HG03095 (cell line): ENCODE data around the gene OR12D3.
"Not testable (repeated sequence)": the region's sequence is repeated elsewhere in the genome, so short reads cannot be mapped to it uniquely, and the experiment has no call there.

Experiments used
- ATAC-seq: cut with Tn5 transposase; IDR thresholded peaks from one replicate; pipeline ENCODE4 v1.9.1; 2021; ENCODE audit warnings: moderate library complexity; ENCODE audit not compliant: unreplicated experiment

The OR12D3 gene, protein sequence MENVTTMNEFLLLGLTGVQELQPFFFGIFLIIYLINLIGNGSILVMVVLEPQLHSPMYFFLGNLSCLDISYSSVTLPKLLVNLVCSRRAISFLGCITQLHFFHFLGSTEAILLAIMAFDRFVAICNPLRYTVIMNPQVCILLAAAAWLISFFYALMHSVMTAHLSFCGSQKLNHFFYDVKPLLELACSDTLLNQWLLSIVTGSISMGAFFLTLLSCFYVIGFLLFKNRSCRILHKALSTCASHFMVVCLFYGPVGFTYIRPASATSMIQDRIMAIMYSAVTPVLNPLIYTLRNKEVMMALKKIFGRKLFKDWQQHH

GRCh38 chr6:29375191-29375590, at the start of gene OR12D3:
TSS of gene OR12D3 (minus strand) at chr6:29375291. CDS start at chr6:29375287, 4 bp downstream.
- ATAC-seq = no peak

- ATAC-seq = no peak
Measured at GRCh38 chr6:29424575-29424974, 49.5 kb upstream of the OR12D3 start.

GRCh38 chr6:29424168-29424567, 49.1 kb upstream of the OR12D3 start:
- no peak for ATAC-seq

DNA sequence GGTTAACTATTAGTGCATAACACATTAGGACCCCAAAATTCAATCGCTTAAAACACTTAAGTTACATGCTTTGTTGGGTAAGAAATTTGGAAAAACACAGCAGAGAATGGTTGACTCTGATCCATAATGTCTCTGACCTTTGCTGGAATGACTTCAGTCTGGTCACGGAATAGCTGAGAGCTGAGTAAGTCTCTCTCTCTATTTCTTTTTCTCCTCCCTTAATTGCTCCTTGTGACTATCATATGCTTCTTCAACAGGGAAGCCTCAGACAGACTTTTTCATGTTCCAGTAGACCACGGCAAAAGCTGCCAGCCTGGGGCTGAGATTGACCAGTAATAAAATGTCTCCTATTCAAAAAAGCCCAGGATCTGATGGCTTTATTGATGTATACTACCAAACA, 44.4 kb upstream of the OR12D3 start:
- no peak for ATAC-seq

GRCh38 chr6:29414588-29414987, 39.5 kb upstream of the OR12D3 start, which contains the start of gene OR12D1:
TSS of gene OR12D1 (plus strand) at chr6:29414928.
- no peak for ATAC-seq

DNA sequence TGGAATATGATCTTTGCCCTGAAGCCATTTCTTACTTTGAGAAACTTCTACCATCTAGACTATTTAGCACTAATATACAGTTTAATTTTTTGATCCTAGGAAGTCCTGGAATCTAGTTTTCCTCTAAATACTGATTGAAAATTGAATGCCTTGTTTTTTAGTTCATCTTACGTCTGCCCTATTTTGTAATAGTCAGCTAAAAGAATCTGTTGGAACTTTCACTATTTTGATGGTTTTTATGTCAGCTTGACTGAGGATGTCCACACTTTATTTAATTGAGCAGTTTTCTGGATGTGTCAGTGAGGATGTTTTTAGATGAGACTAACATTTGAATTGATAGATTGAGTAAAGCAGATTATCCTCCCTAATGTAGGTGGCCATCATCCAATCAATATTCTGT, 28.7 kb upstream of the OR12D3 start:
- ATAC-seq = no peak

- ATAC-seq = no peak
Measured at GRCh38 chr6:29399525-29399924, 24.4 kb upstream of the OR12D3 start.

DNA sequence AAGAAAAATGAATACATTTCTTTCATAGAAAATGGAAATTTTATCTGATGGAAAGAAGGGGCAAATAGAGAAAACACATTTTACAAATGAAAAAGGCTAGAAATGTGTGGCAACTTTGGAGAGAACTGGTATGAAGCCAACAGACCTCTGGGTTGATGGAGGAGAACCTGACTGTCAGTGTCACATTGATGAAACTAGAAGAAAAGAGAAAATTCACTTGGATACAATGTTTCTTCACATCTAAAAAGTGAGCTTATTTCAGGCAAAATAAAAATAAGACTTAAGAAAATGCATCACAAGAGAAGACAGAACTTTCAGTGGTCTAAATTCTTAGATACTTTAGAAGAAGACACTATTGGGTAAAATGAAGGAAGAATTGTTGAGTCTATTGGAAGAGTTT, 20.2 kb upstream of the OR12D3 start, which contains the start of gene OR12D2:
OR12D2 (plus strand) TSS at position 301 of the 400 bp plus-strand sequence. CDS start 1,069 bp downstream, outside the sequence.
- no peak for ATAC-seq

- no peak for ATAC-seq
Measured at GRCh38 chr6:29388533-29388932, 13.4 kb upstream of the OR12D3 start.

DNA sequence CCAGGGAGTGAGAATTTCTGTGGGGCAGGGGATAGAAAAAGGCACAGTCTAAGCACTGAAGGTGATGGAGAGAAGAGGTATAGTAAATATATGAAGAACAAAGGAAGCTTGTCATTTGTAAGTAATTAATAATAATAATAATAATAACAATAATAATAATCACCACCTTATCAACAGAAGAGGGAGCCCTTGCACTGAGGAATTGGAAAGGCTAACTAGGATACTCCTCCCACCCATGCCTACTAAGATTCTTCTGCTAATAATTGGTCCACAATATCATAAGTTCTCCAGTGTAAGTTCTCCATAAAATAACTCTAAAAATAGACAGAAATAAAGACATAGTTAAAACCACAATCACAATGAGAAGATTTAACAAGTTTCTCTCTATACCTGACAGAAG, 912 bp upstream of the OR12D3 start:
- ATAC-seq = no peak

- no peak for ATAC-seq
Measured at GRCh38 chr6:29368765-29369164, 6.3 kb downstream of the OR12D3 start, which contains the start of gene OR5V1. TSS of gene OR5V1 (minus strand) at chr6:29368865. CDS start at chr6:29356195, 12,670 bp downstream.

DNA sequence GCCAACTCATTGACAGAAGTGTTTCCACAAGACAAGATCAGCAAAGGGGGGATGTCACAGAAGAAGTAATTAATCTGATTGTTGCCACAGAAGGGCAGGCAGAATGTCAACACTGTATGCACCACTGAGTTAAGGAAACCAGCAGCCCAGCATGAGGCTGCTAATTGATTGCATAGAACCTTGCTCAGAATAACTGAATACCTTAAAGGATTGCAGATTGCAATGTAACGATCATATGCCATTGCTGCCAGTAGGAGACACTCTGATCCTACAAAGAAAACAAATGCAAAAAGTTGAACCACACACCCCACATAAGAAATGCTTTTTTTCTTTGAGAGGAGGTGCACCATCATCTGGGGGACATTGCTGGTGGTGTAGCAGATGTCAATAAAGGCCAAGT, 19.5 kb downstream of the OR12D3 start:
- ATAC-seq = no peak

DNA sequence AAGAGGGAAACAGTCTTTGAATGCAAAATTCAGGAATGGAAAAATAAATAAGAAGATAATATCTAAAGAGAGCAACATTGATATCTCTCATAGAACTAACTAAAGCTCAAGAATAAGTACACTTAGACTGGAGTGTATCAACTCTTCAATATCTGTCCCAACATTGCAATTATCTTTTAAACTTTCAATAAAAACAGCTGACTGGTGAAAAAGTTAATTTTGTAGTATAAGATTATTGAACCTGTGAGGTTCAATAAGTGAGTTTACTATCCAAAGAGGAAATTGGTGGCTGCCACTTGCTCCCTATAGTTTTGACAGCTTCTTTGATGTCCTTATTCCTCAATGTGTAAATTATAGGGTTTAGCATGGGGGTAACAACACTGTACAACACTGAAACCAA, 20.1 kb downstream of the OR12D3 start:
- ATAC-seq = no peak

DNA sequence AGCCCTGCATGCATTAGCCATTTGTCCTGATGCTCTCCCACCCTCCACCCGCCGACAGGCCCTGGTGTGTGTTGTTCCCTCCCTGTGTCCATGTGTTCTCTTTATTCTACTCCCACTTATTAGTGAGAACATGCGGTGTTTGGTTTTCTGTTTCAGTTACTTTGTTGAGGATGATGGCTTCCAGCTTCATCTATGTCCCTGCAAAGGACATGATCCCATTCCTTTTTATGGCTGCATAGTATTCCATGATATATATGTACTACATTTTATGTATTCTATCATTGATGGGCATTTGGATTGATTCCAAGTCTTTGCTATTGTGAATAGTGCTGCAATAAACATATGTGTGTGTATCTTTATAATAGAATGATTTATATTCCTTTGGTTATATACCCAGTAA, 25.7 kb downstream of the OR12D3 start:
- not testable (repeated sequence) for ATAC-seq

DNA sequence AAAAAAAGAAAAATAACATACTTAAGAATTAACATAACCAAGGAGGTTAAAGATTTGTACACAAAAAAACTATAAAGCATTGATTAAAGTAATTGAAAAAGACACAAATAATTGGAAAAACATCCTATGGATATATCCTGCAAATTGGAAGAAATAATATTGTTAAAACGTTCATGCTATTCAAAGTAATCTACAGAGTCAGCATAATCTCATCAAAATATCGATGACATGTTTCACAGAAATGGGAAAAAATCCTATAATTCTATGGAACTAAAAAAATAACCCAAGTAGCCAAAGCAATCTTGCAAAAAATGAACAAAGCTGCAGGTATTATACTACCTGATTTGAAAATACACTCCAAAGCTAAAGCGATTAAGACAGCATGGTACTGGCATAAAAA, 29.7 kb downstream of the OR12D3 start:
- no peak for ATAC-seq

DNA sequence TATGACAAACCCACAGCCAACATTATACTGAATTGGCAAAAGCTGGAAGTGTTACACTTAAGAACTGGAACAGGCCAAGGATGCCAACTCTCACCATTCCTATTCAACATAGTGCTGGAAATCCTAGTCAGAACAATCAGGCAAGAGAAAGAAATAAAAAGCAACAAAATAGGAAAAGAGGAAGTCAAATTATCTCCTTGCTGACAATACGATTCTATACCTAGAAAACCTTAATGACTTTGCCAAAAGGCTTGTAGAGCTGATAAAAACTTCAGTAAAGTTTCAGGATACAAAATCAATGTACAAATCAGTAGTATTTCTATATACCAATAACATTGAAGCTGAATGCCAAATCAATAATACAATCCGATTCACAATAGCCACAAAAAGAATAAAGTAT, 38.8 kb downstream of the OR12D3 start:
- no peak for ATAC-seq

DNA sequence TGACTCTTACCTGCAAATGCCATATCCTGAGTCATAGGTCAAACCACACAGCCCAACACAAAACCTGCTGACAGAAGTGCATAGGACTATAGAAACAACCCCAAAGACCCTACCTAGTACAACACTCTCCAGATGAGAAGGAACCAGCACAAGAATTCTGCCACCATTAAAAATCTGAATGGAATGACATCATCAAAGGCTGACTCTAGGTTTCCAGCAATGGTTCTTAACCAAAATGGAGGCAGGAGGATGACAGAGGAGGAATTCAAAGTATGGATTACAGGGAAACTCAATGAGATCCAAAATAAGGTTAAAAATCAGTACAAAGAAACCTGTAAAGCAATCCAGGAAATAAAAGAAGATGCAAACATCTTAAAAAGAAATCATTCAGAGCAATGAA, 42.4 kb downstream of the OR12D3 start:
- ATAC-seq = no peak

DNA sequence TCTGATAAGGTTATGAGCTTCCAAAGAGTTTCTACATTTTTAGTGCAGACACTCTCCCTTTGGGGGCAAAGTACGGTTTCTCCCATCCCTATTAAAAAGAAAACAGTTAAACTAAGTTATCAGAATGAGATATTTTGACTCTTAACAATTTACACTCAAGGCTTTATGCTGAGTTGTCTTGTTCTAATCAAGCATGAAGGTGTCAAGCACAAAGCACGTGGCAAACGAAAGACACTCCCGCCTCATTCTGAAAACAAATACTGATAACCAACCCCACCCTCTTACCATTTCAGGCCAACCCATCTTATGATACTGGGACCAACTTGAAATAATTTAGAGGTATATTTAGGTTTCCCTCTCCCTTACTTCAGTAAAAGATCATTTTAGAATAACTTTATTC, 49.3 kb downstream of the OR12D3 start:
- ATAC-seq = no peak
